ENCODE measurements around the gene METTL26. TPM values are rescaled to one million over a fixed set of nuclear protein-coding genes. Genes with fewer than 3 reads are reported as not detected.

The METTL26 gene
- total and polyA plus RNA-seq, 10 of the 15 experiments (the other 5 are each of a cell fraction or from before 2014, with no cell fraction given), result 5.4 to 163 (median 79.3) TPM

DNA sequence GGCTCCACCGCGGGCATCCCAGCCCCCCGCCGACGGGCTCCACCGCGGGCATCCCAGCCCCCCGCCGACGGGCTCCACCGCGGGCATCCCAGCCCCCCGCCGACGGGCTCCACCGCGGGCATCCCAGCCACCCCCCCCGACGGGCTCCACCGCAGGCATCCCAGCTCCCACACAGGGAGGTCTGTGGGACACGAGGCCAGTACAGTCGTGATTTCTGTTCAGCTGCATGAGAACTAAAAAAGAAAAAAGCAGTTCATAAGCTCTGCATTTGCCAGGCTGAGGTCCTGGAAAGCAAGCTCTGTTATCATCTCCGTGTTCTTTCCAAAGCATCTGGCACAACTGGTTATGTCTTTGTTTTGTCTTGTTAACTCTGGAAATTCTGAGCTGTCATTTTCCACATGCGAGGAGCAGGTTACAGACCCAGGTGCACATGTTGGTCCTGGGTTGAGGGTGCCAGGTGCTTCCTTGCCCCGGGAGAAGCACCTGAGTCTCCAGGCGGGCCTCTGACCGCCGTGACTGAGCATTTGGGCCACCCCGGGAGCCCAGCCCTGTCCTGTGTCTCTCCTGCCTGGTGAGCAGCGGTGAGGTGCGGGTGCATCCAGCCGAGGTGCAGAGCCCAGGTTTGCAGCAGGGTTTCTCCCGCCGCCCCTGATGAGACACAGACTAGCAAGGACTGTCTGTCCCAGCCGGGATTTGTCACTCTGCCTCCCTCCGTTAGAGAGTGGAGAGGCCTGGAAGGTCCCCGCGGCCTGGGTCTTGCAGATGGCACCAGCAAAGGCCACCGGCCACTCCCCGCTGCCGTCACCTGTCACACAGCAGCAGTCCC, 15.2 kb downstream of the METTL26 start:
- no peak overlapping the region for H3K9ac ChIP-seq (ENCODE audit: control insufficient read depth, insufficient read depth, low read length)

More for the DNA sequence above, 15.2 kb downstream of the METTL26 start:
- H3K4me1 ChIP-seq (ENCODE audit: control insufficient read depth, insufficient read depth, low read length), result no peaks in the 10 kb centered on the region
- WGBS (ENCODE audit: insufficient coverage, insufficient replicate concordance, low lambda C conversion rate, missing lambda C conversion rate), result 89% methylated on average over 26 of the region's 41 CpGs
- H2AFZ ChIP-seq (ENCODE audit: control insufficient read depth, low read depth, low read length), result no peak overlapping the region
- CTCF ChIA-PET, result no interaction called here
- no peak overlapping the region for H3K27ac ChIP-seq (ENCODE audit: control insufficient read depth, insufficient read depth)
- no peaks in the 10 kb centered on the region for H3K36me3 ChIP-seq (ENCODE audit: control insufficient read depth in 2 of 2, insufficient read depth in 2 of 2, low read length in 1 of 2)
- no peak overlapping the region for H3K4me3 ChIP-seq
- BruUV-seq (replicated peaks), result no TSS peak
- TF ChIP-seq, protein P1, sequence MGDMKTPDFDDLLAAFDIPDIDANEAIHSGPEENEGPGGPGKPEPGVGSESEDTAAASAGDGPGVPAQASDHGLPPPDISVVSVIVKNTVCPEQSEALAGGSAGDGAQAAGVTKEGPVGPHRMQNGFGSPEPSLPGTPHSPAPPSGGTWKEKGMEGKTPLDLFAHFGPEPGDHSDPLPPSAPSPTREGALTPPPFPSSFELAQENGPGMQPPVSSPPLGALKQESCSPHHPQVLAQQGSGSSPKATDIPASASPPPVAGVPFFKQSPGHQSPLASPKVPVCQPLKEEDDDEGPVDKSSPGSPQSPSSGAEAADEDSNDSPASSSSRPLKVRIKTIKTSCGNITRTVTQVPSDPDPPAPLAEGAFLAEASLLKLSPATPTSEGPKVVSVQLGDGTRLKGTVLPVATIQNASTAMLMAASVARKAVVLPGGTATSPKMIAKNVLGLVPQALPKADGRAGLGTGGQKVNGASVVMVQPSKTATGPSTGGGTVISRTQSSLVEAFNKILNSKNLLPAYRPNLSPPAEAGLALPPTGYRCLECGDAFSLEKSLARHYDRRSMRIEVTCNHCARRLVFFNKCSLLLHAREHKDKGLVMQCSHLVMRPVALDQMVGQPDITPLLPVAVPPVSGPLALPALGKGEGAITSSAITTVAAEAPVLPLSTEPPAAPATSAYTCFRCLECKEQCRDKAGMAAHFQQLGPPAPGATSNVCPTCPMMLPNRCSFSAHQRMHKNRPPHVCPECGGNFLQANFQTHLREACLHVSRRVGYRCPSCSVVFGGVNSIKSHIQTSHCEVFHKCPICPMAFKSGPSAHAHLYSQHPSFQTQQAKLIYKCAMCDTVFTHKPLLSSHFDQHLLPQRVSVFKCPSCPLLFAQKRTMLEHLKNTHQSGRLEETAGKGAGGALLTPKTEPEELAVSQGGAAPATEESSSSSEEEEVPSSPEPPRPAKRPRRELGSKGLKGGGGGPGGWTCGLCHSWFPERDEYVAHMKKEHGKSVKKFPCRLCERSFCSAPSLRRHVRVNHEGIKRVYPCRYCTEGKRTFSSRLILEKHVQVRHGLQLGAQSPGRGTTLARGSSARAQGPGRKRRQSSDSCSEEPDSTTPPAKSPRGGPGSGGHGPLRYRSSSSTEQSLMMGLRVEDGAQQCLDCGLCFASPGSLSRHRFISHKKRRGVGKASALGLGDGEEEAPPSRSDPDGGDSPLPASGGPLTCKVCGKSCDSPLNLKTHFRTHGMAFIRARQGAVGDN (IDR thresholded peaks at IDR 0.05), result no peak
- TF ChIP-seq PML (IDR thresholded peaks at IDR 0.05; ENCODE audit: low read length) (no peak), EZH2 (IDR thresholded peaks at IDR 0.05; ENCODE audit: borderline replicate concordance, control insufficient read depth, low read depth, low read length) (no peak), CREB1 (IDR thresholded peaks at IDR 0.05; ENCODE audit: low read depth) (no peak), SMAD5 (IDR thresholded peaks at IDR 0.05; ENCODE audit: low read depth) (no peak), SMC3 (IDR thresholded peaks at IDR 0.05; ENCODE audit: borderline replicate concordance, low read length) (no peak), CBX5 (IDR thresholded peaks at IDR 0.05; ENCODE audit: low read depth) (no peak), PAX8 (IDR thresholded peaks at IDR 0.05) (no peak)
- TF ChIP-seq, protein P2, sequence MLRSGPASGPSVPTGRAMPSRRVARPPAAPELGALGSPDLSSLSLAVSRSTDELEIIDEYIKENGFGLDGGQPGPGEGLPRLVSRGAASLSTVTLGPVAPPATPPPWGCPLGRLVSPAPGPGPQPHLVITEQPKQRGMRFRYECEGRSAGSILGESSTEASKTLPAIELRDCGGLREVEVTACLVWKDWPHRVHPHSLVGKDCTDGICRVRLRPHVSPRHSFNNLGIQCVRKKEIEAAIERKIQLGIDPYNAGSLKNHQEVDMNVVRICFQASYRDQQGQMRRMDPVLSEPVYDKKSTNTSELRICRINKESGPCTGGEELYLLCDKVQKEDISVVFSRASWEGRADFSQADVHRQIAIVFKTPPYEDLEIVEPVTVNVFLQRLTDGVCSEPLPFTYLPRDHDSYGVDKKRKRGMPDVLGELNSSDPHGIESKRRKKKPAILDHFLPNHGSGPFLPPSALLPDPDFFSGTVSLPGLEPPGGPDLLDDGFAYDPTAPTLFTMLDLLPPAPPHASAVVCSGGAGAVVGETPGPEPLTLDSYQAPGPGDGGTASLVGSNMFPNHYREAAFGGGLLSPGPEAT (IDR thresholded peaks at IDR 0.05; ENCODE audit: low read depth), result no peak
- FAIRE-seq (no peak), ATAC-seq (no peak), DNase-seq (ENCODE audit: low read depth, low spot score) (no peak)
- POLR2A ChIA-PET, result no interaction called here
- SMC1A ChIA-PET (ENCODE audit: uncharacterized antibody, unreplicated experiment), result no interaction called here
- intact Hi-C loops (cut with micrococcal nuclease; ENCODE audit: unreplicated experiment), result no loop called here
- H3K9me3 ChIP-seq (replicated peaks; ENCODE audit: control insufficient read depth, insufficient read depth, low read length), result no peaks in the 10 kb centered on the region
- H3K27me3 ChIP-seq (replicated peaks in 1 of 2; ENCODE audit: control insufficient read depth in 2 of 2, insufficient read depth in 2 of 2, low read length in 1 of 2), result no peaks in the 10 kb centered on the region
- RAD21 ChIA-PET (ENCODE audit: unreplicated experiment), result no interaction called here
- no peak overlapping the region for H3K4me2 ChIP-seq (ENCODE audit: control insufficient read depth, insufficient read depth)
- in situ Hi-C loops (cut with MboI), result no loop called here
- H4K20me1 ChIP-seq (ENCODE audit: control insufficient read depth, insufficient read depth), result no peaks in the 10 kb centered on the region; the same call in 1 of the 2 replicates
- H3K79me2 ChIP-seq (ENCODE audit: control insufficient read depth, insufficient read depth, low read length), result no peaks in the 10 kb centered on the region

Measured in GM12878 (cell line).